ENCODE results near the gene DTL.

DTL gene

GRCh38 chr1:212039622-212040021 lies 4.1 kb downstream of the DTL start:
- DNase-seq = no peak

GRCh38 chr1:212040629-212041412 lies 5.3 kb downstream of the DTL start:
- no peak for DNase-seq

GRCh38 chr1:212042436-212042835 lies 6.9 kb downstream of the DTL start:
- no peak for DNase-seq

- no peak for DNase-seq
Measured at GRCh38 chr1:212044851-212045250, 9.3 kb downstream of the DTL start.

- DNase-seq = no peak
Measured at GRCh38 chr1:212045981-212046380, 10.4 kb downstream of the DTL start.

- DNase-seq = no peak
Measured at GRCh38 chr1:212053993-212054392, 18.4 kb downstream of the DTL start.

GRCh38 chr1:212055333-212055732 lies 19.8 kb downstream of the DTL start:
- no peak for DNase-seq

GRCh38 chr1:212060632-212061472 lies 25.3 kb downstream of the DTL start:
- DNase-seq = no peak

GRCh38 chr1:212062832-212063438 lies 27.4 kb downstream of the DTL start:
- no peak for DNase-seq

GRCh38 chr1:212067787-212068186 lies 32.2 kb downstream of the DTL start:
- no peak for DNase-seq

GRCh38 chr1:212070720-212071302 lies 35.3 kb downstream of the DTL start:
- DNase-seq = no peak

GRCh38 chr1:212072047-212072446 lies 36.5 kb downstream of the DTL start:
- DNase-seq = no peak

- DNase-seq = no peak
Measured at GRCh38 chr1:212073490-212073889, 37.9 kb downstream of the DTL start.

GRCh38 chr1:212074313-212074712 lies 38.8 kb downstream of the DTL start:
- no peak for DNase-seq

- no peak for DNase-seq
Measured at GRCh38 chr1:212074856-212075255, 39.3 kb downstream of the DTL start.

GRCh38 chr1:212077028-212077427 lies 41.5 kb downstream of the DTL start:
- DNase-seq = no peak

- no peak for DNase-seq
Measured at GRCh38 chr1:212078826-212079225, 43.3 kb downstream of the DTL start.

- no peak for DNase-seq
Measured at GRCh38 chr1:212082765-212083406, 47.3 kb downstream of the DTL start.

- no peak for DNase-seq
Measured at GRCh38 chr1:212089560-212090163, 54.1 kb downstream of the DTL start.

- no peak for DNase-seq
Measured at GRCh38 chr1:212091438-212092121, 56.0 kb downstream of the DTL start.

GRCh38 chr1:212097360-212097759 lies 61.8 kb downstream of the DTL start:
- DNase-seq = no peak

- no peak for DNase-seq
Measured at GRCh38 chr1:212098310-212098709, 62.8 kb downstream of the DTL start.
